ENCODE data around the gene LDAH. TPM values are rescaled to one million over a fixed set of nuclear protein-coding genes. Genes with fewer than 3 reads are reported as not detected.
A peak's percentile ranks its signal among the peaks of the same experiment; 100 is the strongest.

The LDAH gene
- total RNA-seq, 2 experiments from 2014 or later: 26.2 to 29.3 TPM

DNA sequence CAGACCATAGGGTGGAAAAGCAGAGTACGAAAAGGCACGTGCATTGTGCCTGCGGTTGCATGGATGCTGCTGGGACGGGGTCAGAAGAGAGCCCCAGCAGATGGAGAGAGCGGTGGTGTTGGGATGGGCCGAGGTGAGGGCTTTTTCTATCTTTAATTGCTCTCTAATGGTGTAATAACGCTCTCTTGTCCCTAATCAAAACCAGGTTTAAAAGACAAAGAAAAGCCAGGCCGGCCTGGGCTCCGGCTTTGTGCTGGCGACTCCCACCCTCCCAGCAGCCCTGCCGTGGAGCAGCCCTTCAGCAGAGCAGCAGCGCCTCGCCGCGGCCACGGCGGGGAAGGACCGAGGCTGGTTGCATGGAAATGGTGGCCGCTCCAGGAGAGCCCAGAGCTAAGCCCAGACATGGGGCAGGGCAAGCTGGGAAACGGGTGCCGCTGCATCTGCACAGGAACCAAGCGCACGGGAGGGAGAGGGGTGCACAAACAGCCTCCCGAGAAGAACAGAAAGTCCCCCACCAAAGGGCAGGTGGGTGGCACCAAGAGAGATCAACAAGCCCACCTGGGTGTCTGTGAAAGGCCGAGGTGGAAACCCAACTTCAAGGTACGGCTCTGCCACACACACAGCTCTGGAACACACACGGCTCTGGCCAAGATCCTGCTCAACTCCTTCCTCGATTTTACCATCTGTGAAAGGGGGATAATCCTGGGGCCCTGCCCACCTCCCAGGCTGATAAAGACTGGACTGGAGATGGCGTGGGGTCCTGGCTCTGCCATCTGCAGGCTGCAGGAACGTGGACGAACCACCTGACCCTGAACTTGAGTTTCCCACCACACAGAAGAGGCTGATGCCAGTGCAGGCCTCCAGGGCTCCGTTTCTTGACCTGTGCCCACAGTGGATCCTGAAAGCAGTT, 187.0 kb downstream of the LDAH start:
- intact Hi-C loops (cut with micrococcal nuclease): no loop called here
- no peak overlapping the region for H3K4me3 Mint-ChIP-seq
- ATAC-seq: peak; percentile 98
- DNase-seq: peak; percentile 71
- TF ChIP-seq, protein P1, sequence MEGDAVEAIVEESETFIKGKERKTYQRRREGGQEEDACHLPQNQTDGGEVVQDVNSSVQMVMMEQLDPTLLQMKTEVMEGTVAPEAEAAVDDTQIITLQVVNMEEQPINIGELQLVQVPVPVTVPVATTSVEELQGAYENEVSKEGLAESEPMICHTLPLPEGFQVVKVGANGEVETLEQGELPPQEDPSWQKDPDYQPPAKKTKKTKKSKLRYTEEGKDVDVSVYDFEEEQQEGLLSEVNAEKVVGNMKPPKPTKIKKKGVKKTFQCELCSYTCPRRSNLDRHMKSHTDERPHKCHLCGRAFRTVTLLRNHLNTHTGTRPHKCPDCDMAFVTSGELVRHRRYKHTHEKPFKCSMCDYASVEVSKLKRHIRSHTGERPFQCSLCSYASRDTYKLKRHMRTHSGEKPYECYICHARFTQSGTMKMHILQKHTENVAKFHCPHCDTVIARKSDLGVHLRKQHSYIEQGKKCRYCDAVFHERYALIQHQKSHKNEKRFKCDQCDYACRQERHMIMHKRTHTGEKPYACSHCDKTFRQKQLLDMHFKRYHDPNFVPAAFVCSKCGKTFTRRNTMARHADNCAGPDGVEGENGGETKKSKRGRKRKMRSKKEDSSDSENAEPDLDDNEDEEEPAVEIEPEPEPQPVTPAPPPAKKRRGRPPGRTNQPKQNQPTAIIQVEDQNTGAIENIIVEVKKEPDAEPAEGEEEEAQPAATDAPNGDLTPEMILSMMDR (IDR thresholded peaks at IDR 0.05): peak; percentile 70
- ChIA-PET CTCF (interaction anchor here (0.7 to 2.7 kb wide), 15 partner anchors 8 to 309 kb away, joined by 3 to 21 read pairs (median 4); partner anchors contain the start of gene RHOB), POLR2A (no interaction called here)
- no peaks in the 10 kb centered on the region for H3K27me3 Mint-ChIP-seq
- H3K9me3 Mint-ChIP-seq: no peaks in the 10 kb centered on the region
- no peak overlapping the region for H3K27ac Mint-ChIP-seq
- peaks cover 2% of the 10 kb centered on the region for H3K4me1 Mint-ChIP-seq (ENCODE audit: low read depth)
- peaks cover 2% of the 10 kb centered on the region for H3K36me3 Mint-ChIP-seq (ENCODE audit: low read depth)

DNA sequence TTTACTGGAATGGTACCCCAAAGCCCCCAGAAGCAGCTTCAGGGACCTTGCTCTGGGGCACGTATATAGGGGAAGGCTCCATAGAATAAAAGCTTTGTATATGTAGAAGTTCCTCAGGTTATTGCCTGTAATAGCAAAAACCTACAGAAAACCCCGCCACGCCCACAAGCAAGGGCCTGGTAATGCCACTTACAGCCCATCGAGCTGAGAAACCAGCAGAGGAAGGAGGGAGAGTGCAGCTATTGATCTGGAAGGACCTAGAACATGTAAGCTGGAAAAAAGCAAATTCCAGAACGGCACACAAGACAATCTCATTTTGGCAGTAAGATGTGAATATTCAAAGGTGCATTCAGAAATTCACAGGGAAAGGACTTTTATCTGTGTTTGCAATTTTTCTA, 187.8 kb downstream of the LDAH start:
- no peak overlapping the region for H3K27ac Mint-ChIP-seq
- DNase-seq (no peak), ATAC-seq (no peak)
- intact Hi-C loops (cut with micrococcal nuclease): no loop called here
- POLR2A ChIA-PET: no interaction called here
- H3K4me3 Mint-ChIP-seq: no peak overlapping the region
- no peaks in the 10 kb centered on the region for H3K9me3 Mint-ChIP-seq
- CTCF ChIA-PET: interaction anchor here (0.7 to 2.7 kb wide), 15 partner anchors 8 to 236 kb away, joined by 3 to 21 read pairs (median 4); partner anchors contain the start of gene RHOB
- H3K4me1 Mint-ChIP-seq (ENCODE audit: low read depth): peaks cover 2% of the 10 kb centered on the region
- TF ChIP-seq, protein P1 (IDR thresholded peaks at IDR 0.05): no peak
- no peaks in the 10 kb centered on the region for H3K27me3 Mint-ChIP-seq
- H3K36me3 Mint-ChIP-seq (ENCODE audit: low read depth): peaks cover 2% of the 10 kb centered on the region

DNA sequence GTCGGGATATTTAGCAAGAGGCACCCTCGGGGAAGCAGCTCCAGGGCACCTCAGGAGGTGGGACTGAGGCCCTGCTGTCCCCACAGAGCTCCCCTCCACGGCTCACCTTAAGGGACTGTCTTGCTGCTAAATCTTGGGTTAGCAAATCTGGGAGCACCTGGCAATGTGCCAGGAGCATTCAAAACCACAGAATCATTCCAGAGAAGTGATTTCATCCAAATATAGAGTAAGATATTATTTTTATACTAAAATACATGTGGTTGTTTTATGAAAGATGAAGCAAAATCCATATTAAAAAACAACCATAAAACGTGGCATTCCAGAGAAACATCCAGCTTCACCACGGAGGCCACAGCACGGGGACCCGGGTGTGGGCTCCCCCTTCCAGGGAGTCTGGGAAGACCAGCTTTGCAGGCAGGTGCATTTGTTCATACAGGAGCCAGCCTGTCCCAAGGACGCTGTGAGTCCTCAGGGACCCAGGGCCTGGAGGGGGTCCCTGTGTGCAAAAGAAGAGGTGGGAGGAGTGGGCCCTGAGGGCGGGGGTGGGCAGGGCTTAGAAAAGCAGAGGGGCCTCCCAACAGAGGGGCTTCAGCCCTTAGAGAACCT, 188.3 kb downstream of the LDAH start:
- POLR2A ChIA-PET: interaction anchor here (0.7 kb wide), 1 partner anchor 176 kb away, joined by 3 read pairs; no protein-coding TSS in a partner anchor
- H3K4me1 Mint-ChIP-seq (ENCODE audit: low read depth): peaks cover 2% of the 10 kb centered on the region
- DNase-seq (no peak), ATAC-seq (no peak)
- TF ChIP-seq, protein P1 (IDR thresholded peaks at IDR 0.05): no peak
- intact Hi-C loops (cut with micrococcal nuclease): no loop called here
- CTCF ChIA-PET: interaction anchor here (0.7 to 2.7 kb wide), 13 partner anchors 8 to 215 kb away, joined by 3 to 21 read pairs (median 4); partner anchors contain the start of gene RHOB
- H3K36me3 Mint-ChIP-seq (ENCODE audit: low read depth): peaks cover 2% of the 10 kb centered on the region
- no peaks in the 10 kb centered on the region for H3K27me3 Mint-ChIP-seq
- no peak overlapping the region for H3K27ac Mint-ChIP-seq
- no peak overlapping the region for H3K4me3 Mint-ChIP-seq
- H3K9me3 Mint-ChIP-seq: no peaks in the 10 kb centered on the region

Other genes starting within 250 kb of the LDAH start
- gene HS1BP3, start 172.0 kb downstream of the LDAH start, total RNA-seq: 1 to 10 TPM; 6.5 to 7.9 TPM
- not detected for gene GDF7, start 156.0 kb downstream of the LDAH start, total RNA-seq
- gene APOB, start 221.0 kb upstream of the LDAH start, total RNA-seq: not detected

Data from activated CD8-positive, alpha-beta T cell treated with anti-CD3 and anti-CD28 coated beads for 36 hours (primary cell).